Gastrocnemius medialis (tissue), 4 donors: ENCODE results near the gene MSI2. TPM values are rescaled to one million over a fixed set of nuclear protein-coding genes. Genes with fewer than 3 reads are reported as not detected.

Experiments used
- ATAC-seq, 2 donors: fragments of 150-250 bp; one replicate each; pipeline ENCODE4 v1.9.1; 2016
- DNase-seq, 2 donors: peaks; one replicate each; pipeline ENCODE4 v3.0.0-alpha.2; 2019
- H3K27ac ChIP-seq, 4 donors: fragments of 200-600 bp; sonication (generic); 1 replicate in 1 of 4; 2 replicates in 3 of 4; pipeline ENCODE4 v1.5.1; 2016 to 2018; ENCODE audit warnings: mild to moderate bottlenecking in 2 of 4, moderate library complexity in 1 of 4
- H3K27me3 ChIP-seq, 3 donors: fragments of 200-600 bp; sonication (generic) in 2 of 3; 1 replicate in 1 of 3; 2 replicates in 2 of 3; pipeline versions ENCODE4 v1.5.1 to v1.6.0; 2016 to 2019; ENCODE audit warnings: mild to moderate bottlenecking in 1 of 3, moderate library complexity in 1 of 3
- H3K36me3 ChIP-seq, 2 donors: fragments of 200-600 bp; sonication (generic) in 1 of 2; one replicate each; pipeline ENCODE4 v1.5.1; 2017 to 2018
- H3K4me1 ChIP-seq, 2 donors: fragments of 200-600 bp; sonication (generic) in 1 of 2; one replicate each; pipeline ENCODE4 v1.5.1; 2016 to 2017; ENCODE audit warnings: mild to moderate bottlenecking in 2 of 2
- H3K4me3 ChIP-seq, 4 donors: fragments of 200-600 bp; sonication (generic) in 3 of 4; 1 replicate in 1 of 4; 2 replicates in 3 of 4; pipeline ENCODE4 v1.5.1; 2016 to 2019; ENCODE audit warnings: mild to moderate bottlenecking in 2 of 4
- H3K9me3 ChIP-seq, 3 donors: fragments of 200-600 bp; sonication (generic) in 2 of 3; 1 replicate in 1 of 3; 2 replicates in 2 of 3; pipeline ENCODE4 v1.5.1; 2016 to 2019
- CTCF ChIP-seq, 5 experiments: fragments of 450-650 bp in 3 of 5; fragments of 200-600 bp in 2 of 5; sonication (generic) in 2 of 5; IDR thresholded peaks in 4 of 5; conservative IDR thresholded peaks in 1 of 5; 1 replicate in 4 of 5; 2 replicates in 1 of 5; pipeline ENCODE4 v1.5.1; 2016 to 2019; ENCODE audit warnings: antibody characterized with exemption in 5 of 5, mild to moderate bottlenecking in 3 of 5, moderate library complexity in 3 of 5
- POLR2A ChIP-seq, 2 donors: fragments of 450-650 bp; IDR thresholded peaks; one replicate each; pipeline ENCODE4 v1.6.1; 2017; ENCODE audit warnings: antibody characterized with exemption in 2 of 2, mild to moderate bottlenecking in 2 of 2, moderate library complexity in 2 of 2
- in situ Hi-C, 4 donors: fragments of 200-750 bp; cut with MboI; loops; one replicate each; pipeline versions ENCODE4 v1.15.0 to v1.8.0; 2017; ENCODE audit warnings: low sequenced_read_pairs in 4 of 4
- intact Hi-C: fragments of 100-400 bp; cut with DNase I; formaldehyde crosslinking; loops from one replicate; pipeline ENCODE4 v1.15.1; 2023; ENCODE audit warnings: low total_unique reads
- total RNA-seq, 4 donors: library from RNA; depleted of rRNA; stranded (reverse); fragments of >200 nt; gene quantifications; one replicate each; pipeline versions ENCODE4 v1.1.0 to v1.2.3, GENCODE V29; 2016

The MSI2 gene
- total RNA-seq, 4 donors from 2014 or later, result 33.1 to 66.2 (median 48.5) TPM

- H3K27me3 ChIP-seq, result no peaks in the 10 kb centered on the region
- H3K4me3 ChIP-seq, result no peak overlapping the region
- no peak for ATAC-seq
- in situ Hi-C loops, result no loop called here
- no peak for DNase-seq
- peaks cover 16 to 19% of the 10 kb centered on the region in 2 donors for H3K4me1 ChIP-seq
- H3K36me3 ChIP-seq, result no peaks in the 10 kb centered on the region
- peak overlapping the region in 2 of 4 donors; percentile 23 to 34 for H3K27ac ChIP-seq
- TF ChIP-seq POLR2A (IDR thresholded peaks at IDR 0.05), result no peak
- H3K9me3 ChIP-seq, result no peaks in the 10 kb centered on the region
- intact Hi-C loops, result no loop called here
Observed at GRCh38 chr17:57505841-57506773, 249.8 kb downstream of the MSI2 start.

- H3K27me3 ChIP-seq, result no peaks in the 10 kb centered on the region
- H3K4me1 ChIP-seq, result peaks cover 11 to 13% of the 10 kb centered on the region in 2 donors
- DNase-seq, result no peak
- H3K36me3 ChIP-seq, result no peaks in the 10 kb centered on the region
- intact Hi-C loops, result no loop called here
- ATAC-seq, result no peak
- no peak overlapping the region for H3K4me3 ChIP-seq
- no peak for TF ChIP-seq CTCF (IDR thresholded peaks at IDR 0.05 in 4 of 5, conservative IDR thresholded peaks at IDR 0.05 in 1 of 5)
- no peak for TF ChIP-seq POLR2A (IDR thresholded peaks at IDR 0.05)
- in situ Hi-C loops, result no loop called here
- peak overlapping the region in 2 of 4 donors; percentile 23 to 34 for H3K27ac ChIP-seq
- no peaks in the 10 kb centered on the region for H3K9me3 ChIP-seq
Observed at GRCh38 chr17:57506774-57507127, 250.4 kb downstream of the MSI2 start.

GRCh38 chr17:57507828-57508227, 251.5 kb downstream of the MSI2 start:
- Histone ChIP-seq H3K27me3 (no peaks in the 10 kb centered on the region), H3K4me1 (peaks cover 2 to 3% of the 10 kb centered on the region in 2 donors), H3K9me3 (no peaks in the 10 kb centered on the region), H3K4me3 (no peak overlapping the region), H3K27ac (no peak overlapping the region), H3K36me3 (no peaks in the 10 kb centered on the region)
- DNase-seq, result no peak
- in situ Hi-C loops, result no loop called here
- no peak for ATAC-seq
- TF ChIP-seq POLR2A (IDR thresholded peaks at IDR 0.05) (no peak), CTCF (IDR thresholded peaks at IDR 0.05 in 4 of 5, conservative IDR thresholded peaks at IDR 0.05 in 1 of 5) (no peak)
- intact Hi-C loops, result no loop called here

- in situ Hi-C loops, result no loop called here
- DNase-seq, result no peak
- ATAC-seq, result no peak
Observed at GRCh38 chr17:57508671-57509070, 252.3 kb downstream of the MSI2 start.

More at GRCh38 chr17:57508671-57509070, 252.3 kb downstream of the MSI2 start:
- Histone ChIP-seq H3K27me3 (no peaks in the 10 kb centered on the region), H3K36me3 (no peaks in the 10 kb centered on the region), H3K4me1 (no peaks in the 10 kb centered on the region), H3K4me3 (no peak overlapping the region), H3K27ac (no peak overlapping the region), H3K9me3 (no peaks in the 10 kb centered on the region)
- intact Hi-C loops, result no loop called here
- TF ChIP-seq POLR2A (IDR thresholded peaks at IDR 0.05) (no peak), CTCF (IDR thresholded peaks at IDR 0.05 in 4 of 5, conservative IDR thresholded peaks at IDR 0.05 in 1 of 5) (no peak)
